Endodermal cell (in vitro differentiated cells): ENCODE results near the gene RNASEL. TPM values are rescaled to one million over a fixed set of nuclear protein-coding genes. Genes with fewer than 3 reads are reported as not detected.
A peak's percentile ranks its signal among the peaks of the same experiment; 100 is the strongest.

Source experiments
- DNase-seq: peaks from one replicate; pipeline ENCODE4 v3.0.0-alpha.2; 2017
- H3K27ac ChIP-seq: 2 replicates; pipeline ENCODE4 v1.5.1; 2013; ENCODE audit warnings: mild to moderate bottlenecking, low read depth, low read length, moderate library complexity
- H3K27me3 ChIP-seq: 2 replicates; pipeline ENCODE4 v1.6.1; 2013; ENCODE audit warnings: mild to moderate bottlenecking, low read length, moderate library complexity; ENCODE audit not compliant: insufficient read depth, control insufficient read depth, poor library complexity, severe bottlenecking
- H3K36me3 ChIP-seq: 2 replicates; pipeline ENCODE4 v1.7.0; 2013; ENCODE audit warnings: mild to moderate bottlenecking, low read length, moderate library complexity; ENCODE audit not compliant: control insufficient read depth, insufficient read depth
- H3K4me1 ChIP-seq: one replicate; pipeline ENCODE4 v1.7.0; 2013; ENCODE audit warnings: low read length; ENCODE audit not compliant: control insufficient read depth, insufficient read depth
- H3K4me3 ChIP-seq: 2 replicates; pipeline ENCODE4 v1.5.1; 2013; ENCODE audit warnings: mild to moderate bottlenecking, low read length, moderate library complexity
- H3K9ac ChIP-seq: 2 replicates; pipeline ENCODE4 v1.6.1; 2013; ENCODE audit warnings: mild to moderate bottlenecking, low read length, moderate library complexity; ENCODE audit not compliant: poor library complexity, severe bottlenecking; ENCODE audit errors: extremely low read depth
- H3K9me3 ChIP-seq: 2 replicates; pipeline ENCODE4 v1.6.1; 2013; ENCODE audit warnings: mild to moderate bottlenecking, low read length, moderate library complexity; ENCODE audit not compliant: control insufficient read depth
- H3K27ac Mint-ChIP-seq: 2 replicates; pipeline ENCODE4 v1.8.0; 2020; ENCODE audit warnings: mixed read lengths
- H3K27me3 Mint-ChIP-seq: 2 replicates; pipeline ENCODE4 v1.8.0; 2021; ENCODE audit warnings: mild to moderate bottlenecking, mixed read lengths; ENCODE audit not compliant: insufficient read depth
- H3K36me3 Mint-ChIP-seq: 2 replicates; pipeline ENCODE4 v1.8.0; 2020; ENCODE audit warnings: low read depth, mixed read lengths
- H3K4me1 Mint-ChIP-seq: 2 replicates; pipeline ENCODE4 v1.8.0; 2020; ENCODE audit warnings: mixed read lengths
- H3K4me3 Mint-ChIP-seq: 2 replicates; pipeline ENCODE4 v1.8.0; 2020; ENCODE audit warnings: mild to moderate bottlenecking, moderate library complexity, mixed read lengths
- H3K9me3 Mint-ChIP-seq: 2 replicates; pipeline ENCODE4 v1.8.0; 2020; ENCODE audit warnings: mild to moderate bottlenecking, mixed read lengths
- WGBS, 2 experiments: methylation state at CpG; one replicate each; pipeline versions ENCODE4 v1.1.5 to v1.1.7; 2013; ENCODE audit warnings: missing lambda C conversion rate in 2 of 2, mixed read lengths in 1 of 2; ENCODE audit not compliant: insufficient coverage in 1 of 2, insufficient read length in 1 of 2; 5-methylcytosine and 5-hydroxymethylcytosine counted together
- total RNA-seq, 2 donors: library from RNA; stranded (reverse); fragmentation: NEBNext Ultra II Directional in 1 of 2; extraction: Animal tissue kit (Norgen Biotek cat#: 25700) in 1 of 2; gene quantifications; 2 replicates in 1 of 2; 3 replicates in 1 of 2; pipeline ENCODE4 v1.2.1, GENCODE V29; 2021
- TF ChIP-seq, protein P1 (sequence below): fragments of 200-600 bp; sonication (generic); conservative IDR thresholded peaks from 2 replicates; pipeline ENCODE4 v1.5.0; 2021; ENCODE audit warnings: antibody characterized with exemption, mild to moderate bottlenecking

The RNASEL gene
- total RNA-seq, 2 donors from 2014 or later = 2.6 to 3.1 TPM

DNA sequence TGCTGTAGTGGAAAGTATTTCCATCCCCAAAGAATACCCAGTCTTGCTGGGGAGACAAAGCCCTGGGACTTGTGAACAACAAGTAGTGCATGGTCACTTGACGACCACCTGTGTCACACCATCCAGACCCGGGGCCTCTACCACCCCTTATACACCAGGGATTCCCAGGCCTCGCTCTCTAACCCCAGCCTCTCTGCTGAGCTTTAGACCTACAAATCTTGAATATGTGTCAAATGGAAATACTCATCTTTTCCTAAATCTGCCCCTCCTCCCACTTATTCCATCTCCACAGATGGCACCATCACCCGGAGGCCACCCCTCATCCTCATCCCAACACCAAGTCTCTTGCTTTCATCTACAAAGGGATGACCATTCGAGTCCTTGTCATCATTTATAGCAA, 875 bp upstream of the RNASEL start:
- Mint-ChIP-seq H3K27me3 (no peaks in the 10 kb centered on the region), H3K4me1 (peaks cover 13% of the 10 kb centered on the region), H3K4me3 (no peak overlapping the region), H3K36me3 (no peaks in the 10 kb centered on the region), H3K9me3 (no peaks in the 10 kb centered on the region), H3K27ac (no peak overlapping the region)
- 94 to 95% methylated on average over 4 to 5 of the region's 5 CpGs for WGBS, 2 experiments
- no peaks in the 10 kb centered on the region for H3K36me3 ChIP-seq
- H3K4me1 ChIP-seq = peaks cover 3% of the 10 kb centered on the region
- no peak overlapping the region for H3K27ac ChIP-seq
- H3K9me3 ChIP-seq = no peaks in the 10 kb centered on the region
- no peaks in the 10 kb centered on the region for H3K27me3 ChIP-seq
- DNase-seq = no peak
- no peak overlapping the region for H3K9ac ChIP-seq
- H3K4me3 ChIP-seq = no peak overlapping the region
- TF ChIP-seq, protein P1, sequence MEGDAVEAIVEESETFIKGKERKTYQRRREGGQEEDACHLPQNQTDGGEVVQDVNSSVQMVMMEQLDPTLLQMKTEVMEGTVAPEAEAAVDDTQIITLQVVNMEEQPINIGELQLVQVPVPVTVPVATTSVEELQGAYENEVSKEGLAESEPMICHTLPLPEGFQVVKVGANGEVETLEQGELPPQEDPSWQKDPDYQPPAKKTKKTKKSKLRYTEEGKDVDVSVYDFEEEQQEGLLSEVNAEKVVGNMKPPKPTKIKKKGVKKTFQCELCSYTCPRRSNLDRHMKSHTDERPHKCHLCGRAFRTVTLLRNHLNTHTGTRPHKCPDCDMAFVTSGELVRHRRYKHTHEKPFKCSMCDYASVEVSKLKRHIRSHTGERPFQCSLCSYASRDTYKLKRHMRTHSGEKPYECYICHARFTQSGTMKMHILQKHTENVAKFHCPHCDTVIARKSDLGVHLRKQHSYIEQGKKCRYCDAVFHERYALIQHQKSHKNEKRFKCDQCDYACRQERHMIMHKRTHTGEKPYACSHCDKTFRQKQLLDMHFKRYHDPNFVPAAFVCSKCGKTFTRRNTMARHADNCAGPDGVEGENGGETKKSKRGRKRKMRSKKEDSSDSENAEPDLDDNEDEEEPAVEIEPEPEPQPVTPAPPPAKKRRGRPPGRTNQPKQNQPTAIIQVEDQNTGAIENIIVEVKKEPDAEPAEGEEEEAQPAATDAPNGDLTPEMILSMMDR = no peak

DNA sequence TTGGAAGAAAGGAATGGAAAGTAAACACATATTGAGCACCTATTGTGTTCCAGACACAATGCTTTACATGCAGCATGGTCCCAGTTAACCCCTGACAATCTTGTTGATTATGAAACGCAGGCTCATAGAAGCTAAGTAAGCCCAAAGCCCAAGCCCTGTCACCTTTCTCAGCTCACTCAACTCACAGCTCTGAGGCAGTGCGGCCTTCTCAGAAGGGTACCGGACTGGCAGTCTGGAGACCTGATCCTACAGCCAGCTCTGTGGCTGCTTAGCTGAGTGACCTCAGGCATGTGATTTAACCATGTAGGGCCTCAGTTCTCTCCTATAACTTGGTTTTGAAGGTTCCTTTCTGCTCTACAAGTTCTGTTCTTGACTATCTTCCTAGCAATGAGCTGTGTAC, 464 bp upstream of the RNASEL start:
- no peaks in the 10 kb centered on the region for H3K9me3 ChIP-seq
- DNase-seq = no peak
- TF ChIP-seq, protein P1 = no peak
- Mint-ChIP-seq H3K4me3 (peak overlapping the region; percentile 77), H3K27me3 (no peaks in the 10 kb centered on the region), H3K36me3 (no peaks in the 10 kb centered on the region), H3K4me1 (peaks cover 13% of the 10 kb centered on the region), H3K9me3 (no peaks in the 10 kb centered on the region), H3K27ac (peak overlapping the region; percentile 95)
- no peak overlapping the region for H3K4me3 ChIP-seq
- no peak overlapping the region for H3K27ac ChIP-seq
- H3K9ac ChIP-seq = no peak overlapping the region
- 91 to 100% methylated on average over 2 to 3 of the region's 3 CpGs for WGBS, 2 experiments
- H3K4me1 ChIP-seq = peaks cover 3% of the 10 kb centered on the region
- no peaks in the 10 kb centered on the region for H3K27me3 ChIP-seq
- H3K36me3 ChIP-seq = no peaks in the 10 kb centered on the region

DNA sequence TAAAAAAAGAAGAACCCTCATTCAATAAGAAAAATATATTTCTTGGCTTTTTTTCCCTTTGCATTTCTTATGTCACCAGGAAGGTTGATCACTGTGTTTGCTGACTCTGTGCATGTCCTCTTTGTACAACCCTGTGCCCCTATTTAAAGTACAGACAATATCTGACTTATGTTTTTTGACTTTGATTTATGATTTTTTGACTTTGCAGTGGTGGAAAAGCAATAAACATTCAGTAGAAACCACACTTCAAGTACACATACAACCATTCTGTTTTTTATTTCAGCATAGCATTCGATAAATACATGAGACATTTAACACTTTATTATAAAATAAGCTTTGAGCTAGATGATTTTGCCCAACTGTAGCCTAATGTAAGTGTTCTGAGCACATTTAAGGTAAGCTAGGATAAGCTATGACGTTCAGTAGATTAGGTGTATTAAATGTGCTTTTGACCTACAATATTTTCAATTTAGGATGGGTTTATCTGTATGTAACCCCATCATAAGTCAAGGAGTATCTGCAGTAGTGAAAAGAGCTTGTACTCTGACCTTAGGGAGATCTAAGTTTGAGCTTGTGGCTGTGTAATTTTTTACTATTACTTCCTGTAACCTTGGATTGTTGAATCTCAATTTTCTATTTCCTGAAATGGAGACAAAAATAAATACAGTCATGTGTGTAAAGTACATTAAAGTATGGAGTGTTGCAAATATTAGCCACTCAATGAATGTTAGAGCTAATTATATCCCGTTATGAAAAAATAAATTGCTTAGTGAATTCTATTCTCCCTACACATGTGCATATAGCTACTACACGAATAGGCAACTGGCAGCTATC, 1.2 kb downstream of the RNASEL start:
- no peaks in the 10 kb centered on the region for H3K9me3 Mint-ChIP-seq
- Histone ChIP-seq H3K9me3 (no peaks in the 10 kb centered on the region), H3K4me1 (peaks cover 3% of the 10 kb centered on the region), H3K27me3 (no peaks in the 10 kb centered on the region), H3K4me3 (peak overlapping the region; percentile 72), H3K36me3 (no peaks in the 10 kb centered on the region), H3K9ac (no peak overlapping the region), H3K27ac (no peak overlapping the region)
- peak overlapping the region; percentile 77 for H3K4me3 Mint-ChIP-seq
- TF ChIP-seq, protein P1 = no peak
- peaks cover 13% of the 10 kb centered on the region for H3K4me1 Mint-ChIP-seq
- 94 to 95% methylated on average over 2 to 4 of the region's 4 CpGs for WGBS, 2 experiments
- DNase-seq = no peak
- H3K27ac Mint-ChIP-seq = no peak overlapping the region
- H3K27me3 Mint-ChIP-seq = no peaks in the 10 kb centered on the region
- H3K36me3 Mint-ChIP-seq = no peaks in the 10 kb centered on the region
